Measurements from ENCODE around the gene SSPN.
"Not testable (repeated sequence)": the region's sequence is repeated elsewhere in the genome, so short reads cannot be mapped to it uniquely, and the experiment has no call there.

Gene SSPN

GRCh38 chr12:26231470-26231869 lies 36.1 kb downstream of the SSPN start:
- WGBS: 85% methylated on average over 4 of the region's 4 CpGs
- no peaks in the 10 kb centered on the region for H3K9me3 ChIP-seq (ENCODE audit: insufficient read depth, low read depth, low read length)
- peaks cover 28% of the 10 kb centered on the region for H3K27me3 ChIP-seq (ENCODE audit: insufficient read depth, low read length)
- no peak overlapping the region for H3K4me3 ChIP-seq (ENCODE audit: low read length)
- H3K27ac ChIP-seq (ENCODE audit: low read depth, low read length): no peak overlapping the region
- no peak overlapping the region for H3K9ac ChIP-seq (ENCODE audit: low read depth, low read length)
- no peaks in the 10 kb centered on the region; the same call in 1 of the 2 replicates for H3K4me1 ChIP-seq (ENCODE audit: insufficient read depth, low read length)
- H3K36me3 ChIP-seq (ENCODE audit: insufficient read depth, low read length): no peaks in the 10 kb centered on the region

DNA sequence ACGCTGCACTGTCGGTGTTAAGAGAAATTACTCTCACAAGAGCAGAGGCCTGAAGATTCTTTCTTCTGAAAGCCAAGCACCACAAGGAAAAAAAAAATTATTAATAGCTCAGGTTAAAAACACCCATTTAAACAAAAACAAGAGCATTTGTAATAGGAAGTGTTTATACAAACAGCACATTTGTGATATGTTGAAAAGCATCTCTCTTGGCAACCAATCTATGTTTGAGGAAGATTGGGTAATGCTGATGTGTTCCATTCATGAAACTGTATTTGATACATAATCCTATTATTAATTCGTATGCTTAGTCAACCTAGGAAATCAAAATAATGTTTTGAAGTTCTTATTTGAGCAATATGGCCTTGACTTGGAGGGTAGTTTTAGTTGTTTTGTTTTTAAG lies 36.5 kb downstream of the SSPN start:
- Histone ChIP-seq H3K36me3 (ENCODE audit: insufficient read depth, low read length) (no peaks in the 10 kb centered on the region), H3K27me3 (ENCODE audit: insufficient read depth, low read length) (peaks cover 24% of the 10 kb centered on the region), H3K9ac (ENCODE audit: low read depth, low read length) (no peak overlapping the region), H3K4me3 (ENCODE audit: low read length) (no peak overlapping the region), H3K9me3 (ENCODE audit: insufficient read depth, low read depth, low read length) (no peaks in the 10 kb centered on the region), H3K27ac (ENCODE audit: low read depth, low read length) (no peak overlapping the region), H3K4me1 (ENCODE audit: insufficient read depth, low read length) (no peaks in the 10 kb centered on the region; the same call in 1 of the 2 replicates)
- 90% methylated on average over 1 of the region's 3 CpGs for WGBS

DNA sequence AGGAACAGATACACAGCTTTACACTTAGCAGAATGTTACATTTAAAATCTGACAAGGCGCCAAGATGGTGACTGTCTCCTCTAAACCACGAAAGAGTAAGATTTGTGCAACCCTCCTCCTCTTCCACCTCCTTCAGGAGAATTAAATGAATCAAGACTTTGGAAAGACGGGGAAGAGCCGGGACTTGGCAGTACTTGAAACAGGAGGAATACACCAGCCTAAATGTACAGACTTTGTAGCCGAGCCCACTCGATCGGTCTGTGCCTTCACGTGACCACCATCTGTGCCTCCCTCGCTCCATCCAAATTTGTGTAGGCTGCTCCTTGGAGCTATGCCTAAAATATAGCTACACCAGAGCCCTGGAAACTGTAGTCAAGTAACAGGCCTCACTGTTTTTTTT lies 38.3 kb downstream of the SSPN start:
- no peaks in the 10 kb centered on the region for H3K36me3 ChIP-seq (ENCODE audit: insufficient read depth, low read length)
- peaks cover 6% of the 10 kb centered on the region; the same call in 1 of the 2 replicates for H3K27me3 ChIP-seq (ENCODE audit: insufficient read depth, low read length)
- no peak overlapping the region for H3K27ac ChIP-seq (ENCODE audit: low read depth, low read length)
- no peaks in the 10 kb centered on the region for H3K4me1 ChIP-seq (ENCODE audit: insufficient read depth, low read length)
- H3K9ac ChIP-seq (ENCODE audit: low read depth, low read length): no peak overlapping the region
- H3K9me3 ChIP-seq (ENCODE audit: insufficient read depth, low read depth, low read length): no peaks in the 10 kb centered on the region
- H3K4me3 ChIP-seq (ENCODE audit: low read length): no peak overlapping the region
- 93% methylated on average over 9 of the region's 9 CpGs for WGBS

GRCh38 chr12:26235465-26235864 lies 40.1 kb downstream of the SSPN start:
- H3K4me3 ChIP-seq (ENCODE audit: low read length); H3K4me1 ChIP-seq (ENCODE audit: insufficient read depth, low read length); H3K27me3 ChIP-seq (ENCODE audit: insufficient read depth, low read length); H3K9me3 ChIP-seq (ENCODE audit: insufficient read depth, low read depth, low read length); H3K36me3 ChIP-seq (ENCODE audit: insufficient read depth, low read length); H3K9ac ChIP-seq (ENCODE audit: low read depth, low read length); H3K27ac ChIP-seq (ENCODE audit: low read depth, low read length): not testable (repeated sequence)
- no CpG with 5 or more reads among the region's 2 CpGs for WGBS

- Histone ChIP-seq H3K4me1 (ENCODE audit: insufficient read depth, low read length) (no peaks in the 10 kb centered on the region), H3K9ac (ENCODE audit: low read depth, low read length) (no peak overlapping the region), H3K4me3 (ENCODE audit: low read length) (no peak overlapping the region), H3K36me3 (ENCODE audit: insufficient read depth, low read length) (no peaks in the 10 kb centered on the region), H3K27ac (ENCODE audit: low read depth, low read length) (no peak overlapping the region), H3K9me3 (ENCODE audit: insufficient read depth, low read depth, low read length) (no peaks in the 10 kb centered on the region), H3K27me3 (ENCODE audit: insufficient read depth, low read length) (no peaks in the 10 kb centered on the region)
- WGBS: 90% methylated on average over 4 of the region's 4 CpGs
Measured at GRCh38 chr12:26238341-26239121, 43.2 kb downstream of the SSPN start.

- 90% methylated on average over 5 of the region's 5 CpGs for WGBS
- Histone ChIP-seq H3K27me3 (ENCODE audit: insufficient read depth, low read length) (no peaks in the 10 kb centered on the region), H3K9ac (ENCODE audit: low read depth, low read length) (no peak overlapping the region), H3K4me1 (ENCODE audit: insufficient read depth, low read length) (no peaks in the 10 kb centered on the region), H3K4me3 (ENCODE audit: low read length) (no peak overlapping the region), H3K36me3 (ENCODE audit: insufficient read depth, low read length) (no peaks in the 10 kb centered on the region), H3K9me3 (ENCODE audit: insufficient read depth, low read depth, low read length) (no peaks in the 10 kb centered on the region), H3K27ac (ENCODE audit: low read depth, low read length) (no peak overlapping the region)
Measured at GRCh38 chr12:26239122-26239851, 43.9 kb downstream of the SSPN start.

GRCh38 chr12:26239852-26240815 lies 44.8 kb downstream of the SSPN start:
- Histone ChIP-seq H3K27ac (ENCODE audit: low read depth, low read length) (no peak overlapping the region), H3K4me3 (ENCODE audit: low read length) (no peak overlapping the region), H3K36me3 (ENCODE audit: insufficient read depth, low read length) (no peaks in the 10 kb centered on the region), H3K9ac (ENCODE audit: low read depth, low read length) (no peak overlapping the region), H3K27me3 (ENCODE audit: insufficient read depth, low read length) (no peaks in the 10 kb centered on the region), H3K4me1 (ENCODE audit: insufficient read depth, low read length) (no peaks in the 10 kb centered on the region), H3K9me3 (ENCODE audit: insufficient read depth, low read depth, low read length) (no peaks in the 10 kb centered on the region)
- WGBS: 93% methylated on average over 4 of the region's 4 CpGs

GRCh38 chr12:26241080-26241479 lies 45.7 kb downstream of the SSPN start:
- no peaks in the 10 kb centered on the region for H3K36me3 ChIP-seq (ENCODE audit: insufficient read depth, low read length)
- 95% methylated on average over 1 of the region's 2 CpGs for WGBS
- H3K27ac ChIP-seq (ENCODE audit: low read depth, low read length): no peak overlapping the region
- no peak overlapping the region for H3K9ac ChIP-seq (ENCODE audit: low read depth, low read length)
- H3K4me1 ChIP-seq (ENCODE audit: insufficient read depth, low read length): no peaks in the 10 kb centered on the region
- no peak overlapping the region for H3K4me3 ChIP-seq (ENCODE audit: low read length)
- no peaks in the 10 kb centered on the region for H3K9me3 ChIP-seq (ENCODE audit: insufficient read depth, low read depth, low read length)
- H3K27me3 ChIP-seq (ENCODE audit: insufficient read depth, low read length): no peaks in the 10 kb centered on the region

DNA sequence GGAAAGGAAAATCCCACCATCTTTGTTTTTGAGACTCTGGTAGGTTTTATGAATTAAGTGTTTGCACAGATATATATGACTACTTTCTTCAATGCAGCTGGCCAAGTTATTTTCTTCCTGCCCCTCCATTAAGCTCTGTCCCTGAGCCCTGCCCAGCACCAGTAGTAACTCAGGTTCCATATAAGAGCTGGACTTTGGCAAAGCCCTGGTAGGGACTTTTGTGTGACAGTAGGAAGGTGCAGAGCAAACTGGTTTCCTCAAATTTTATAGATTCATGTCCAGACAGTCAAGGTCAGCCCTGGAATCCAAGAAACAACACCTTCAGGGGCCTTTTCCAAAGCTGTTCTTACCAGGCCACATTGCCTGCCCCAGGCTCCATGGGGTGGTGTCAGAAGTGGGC lies 47.3 kb downstream of the SSPN start:
- Histone ChIP-seq H3K9ac (ENCODE audit: low read depth, low read length) (no peak overlapping the region), H3K4me3 (ENCODE audit: low read length) (no peak overlapping the region), H3K27ac (ENCODE audit: low read depth, low read length) (no peak overlapping the region), H3K27me3 (ENCODE audit: insufficient read depth, low read length) (no peaks in the 10 kb centered on the region), H3K36me3 (ENCODE audit: insufficient read depth, low read length) (no peaks in the 10 kb centered on the region), H3K4me1 (ENCODE audit: insufficient read depth, low read length) (no peaks in the 10 kb centered on the region), H3K9me3 (ENCODE audit: insufficient read depth, low read depth, low read length) (no peaks in the 10 kb centered on the region)

- 90% methylated on average over 9 of the region's 9 CpGs for WGBS
- Histone ChIP-seq H3K27me3 (ENCODE audit: insufficient read depth, low read length) (no peaks in the 10 kb centered on the region), H3K36me3 (ENCODE audit: insufficient read depth, low read length) (no peaks in the 10 kb centered on the region), H3K4me1 (ENCODE audit: insufficient read depth, low read length) (no peaks in the 10 kb centered on the region), H3K27ac (ENCODE audit: low read depth, low read length) (no peak overlapping the region), H3K4me3 (ENCODE audit: low read length) (no peak overlapping the region), H3K9me3 (ENCODE audit: insufficient read depth, low read depth, low read length) (peaks cover 5% of the 10 kb centered on the region), H3K9ac (ENCODE audit: low read depth, low read length) (no peak overlapping the region)
Measured at GRCh38 chr12:26244503-26244902, 49.1 kb downstream of the SSPN start.
